Non-pigmented ciliary epithelial cell (primary cell): ENCODE measurements around the gene ST3GAL3.

Experiments used
- DNase-seq: peaks from one replicate; pipeline ENCODE4 v3.0.0-alpha.2; 2010; ENCODE audit warnings: low read depth

ST3GAL3 gene

DNA sequence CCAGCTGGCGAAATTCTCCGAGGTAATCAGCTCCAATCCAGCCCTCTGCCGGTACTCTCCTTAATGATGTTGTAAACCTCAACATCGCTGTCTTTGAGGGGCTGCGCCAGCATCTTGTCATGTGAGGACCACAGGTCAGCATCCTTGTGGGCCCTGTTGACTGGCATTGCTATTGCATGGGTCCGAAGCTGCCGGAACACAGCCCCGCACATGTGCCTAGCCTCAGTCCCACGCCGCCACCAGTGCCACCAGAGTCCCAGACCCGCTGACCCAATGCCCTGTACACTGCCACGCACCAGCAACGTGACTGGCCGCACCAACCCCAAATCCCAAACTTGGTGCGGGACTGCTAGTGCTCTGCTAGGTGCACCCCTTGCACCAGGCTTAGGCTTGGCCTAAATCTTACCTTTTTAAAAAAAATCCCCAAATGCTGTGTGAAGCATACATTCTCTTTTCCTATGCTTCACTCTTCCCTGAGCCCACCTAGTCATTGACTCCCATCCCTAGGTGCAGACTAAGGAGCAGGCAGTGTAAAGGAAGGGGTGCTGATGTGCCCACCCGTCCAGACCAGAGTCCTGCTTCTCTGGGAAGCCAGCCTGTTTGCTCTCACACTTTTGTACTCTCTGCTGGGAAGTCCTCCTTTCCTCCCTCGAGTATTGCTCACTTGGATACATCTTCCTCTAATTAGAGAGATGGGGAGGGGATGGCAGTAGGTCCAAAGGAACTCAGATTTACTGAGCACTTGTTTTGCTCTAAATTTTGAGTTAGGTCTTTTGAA is 144.4 kb downstream of the ST3GAL3 start:
- DNase-seq, result no peak

DNA sequence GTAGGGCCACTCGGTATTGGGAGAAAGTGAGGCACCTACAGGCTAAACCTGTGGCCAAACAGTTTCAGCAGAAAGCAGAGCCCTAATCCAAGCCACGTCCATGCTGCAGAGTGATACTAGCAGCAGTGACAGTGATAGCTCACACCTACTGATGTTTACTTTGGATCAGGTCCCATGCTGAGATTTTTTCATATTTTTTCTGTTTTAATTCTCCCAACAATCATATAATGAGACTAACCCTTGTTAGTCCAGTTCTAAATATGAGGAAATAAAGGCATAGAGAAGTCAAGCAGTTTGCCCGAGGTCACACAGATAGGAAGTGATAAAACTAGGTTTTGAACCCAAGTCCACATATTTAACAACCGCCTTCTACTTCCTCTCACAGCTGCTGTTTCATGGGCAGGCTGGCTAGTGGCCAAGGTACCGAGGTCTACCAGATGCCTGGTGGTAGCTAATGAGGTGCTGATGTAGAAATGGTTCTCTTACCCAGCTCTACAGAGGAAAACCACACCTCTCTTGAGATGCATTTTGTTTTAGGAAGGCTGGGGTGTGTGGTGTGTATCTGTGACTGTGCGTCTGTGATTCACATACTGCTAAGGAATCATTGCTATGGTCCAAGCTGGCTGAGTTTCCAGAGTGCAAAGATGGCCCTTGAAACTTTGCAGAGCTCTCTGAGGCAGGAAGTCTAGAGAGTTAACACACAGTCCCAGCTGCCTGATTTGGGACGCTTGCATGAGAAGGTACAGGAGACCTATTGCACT is 146.0 kb downstream of the ST3GAL3 start:
- no peak for DNase-seq

DNA sequence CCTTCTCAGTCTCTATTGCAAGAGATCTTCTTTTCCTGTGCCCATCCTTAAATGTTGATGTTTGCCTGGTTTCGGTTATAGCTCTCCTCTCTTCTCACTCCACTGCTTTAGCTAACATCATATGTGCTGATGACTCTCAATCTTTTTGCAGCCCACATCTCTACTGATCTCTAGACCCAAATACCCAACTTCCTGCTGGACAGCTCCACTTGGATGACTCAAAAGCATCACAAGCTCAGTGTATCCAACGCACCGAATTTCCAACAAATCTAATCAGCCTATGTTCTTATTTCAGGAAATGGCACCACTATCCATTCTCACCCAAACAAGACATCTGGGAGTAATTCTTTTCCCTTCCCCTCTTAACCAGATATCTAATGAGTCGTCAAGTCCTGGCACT is 147.1 kb downstream of the ST3GAL3 start:
- DNase-seq, result no peak

DNA sequence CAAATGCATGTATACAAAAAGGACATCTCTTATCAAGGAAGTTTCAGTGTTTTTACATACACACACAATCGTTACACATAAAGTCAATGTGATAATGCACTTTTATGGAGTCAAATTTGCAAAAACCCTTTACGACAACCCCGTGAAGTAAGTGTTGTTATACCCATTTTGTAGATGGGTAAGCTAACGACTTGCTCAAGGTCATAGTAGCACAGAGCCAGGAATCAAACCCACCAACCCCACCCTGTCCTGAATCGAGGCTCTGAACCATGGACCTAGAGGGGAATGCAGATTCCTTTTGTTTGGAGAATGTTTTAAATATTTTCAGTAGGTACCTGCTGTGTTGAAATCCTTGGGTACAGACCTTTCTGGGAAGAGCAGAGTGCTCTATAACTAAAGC is 148.9 kb downstream of the ST3GAL3 start:
- no peak for DNase-seq

DNA sequence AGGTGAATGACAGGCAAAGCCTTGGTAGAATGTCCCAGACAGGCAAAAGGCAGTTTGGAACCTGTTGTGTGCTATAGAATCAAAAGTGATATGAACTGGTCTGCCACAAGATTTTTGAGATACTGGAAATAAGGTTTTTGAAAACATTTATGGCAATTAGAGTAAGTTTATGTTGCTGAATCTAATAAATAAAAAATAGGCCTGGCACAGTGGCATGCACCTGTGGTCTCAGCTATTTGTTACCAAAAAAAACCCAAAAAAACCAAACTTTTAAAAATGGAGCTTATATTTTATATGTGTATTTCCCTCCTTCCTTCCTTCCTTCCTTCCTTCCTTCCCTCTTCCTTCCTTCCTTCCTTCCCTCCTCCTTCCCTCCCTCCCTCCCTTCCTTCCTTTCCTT is 149.8 kb downstream of the ST3GAL3 start:
- DNase-seq, result no peak

DNA sequence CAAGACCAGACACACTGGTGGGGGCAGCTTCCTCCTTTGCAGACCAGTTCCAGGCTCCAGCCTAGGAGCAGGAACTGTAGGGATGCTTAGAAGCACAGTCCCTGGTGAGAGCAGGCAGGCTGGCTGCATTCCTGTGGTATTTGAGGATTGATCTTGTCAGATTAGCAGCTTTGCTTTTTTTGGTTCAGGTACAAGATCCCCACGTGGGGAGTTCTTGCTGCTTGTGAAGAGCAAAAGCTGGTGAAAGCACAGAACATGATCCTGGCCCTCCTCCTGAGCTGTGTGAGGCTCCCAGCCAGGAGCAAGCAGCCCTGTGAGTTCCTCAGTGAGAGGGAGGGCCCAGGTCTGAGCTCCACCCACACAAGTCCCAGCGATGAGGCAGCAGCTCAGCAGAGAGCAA is 151.0 kb downstream of the ST3GAL3 start:
- peak; percentile 98 for DNase-seq

DNA sequence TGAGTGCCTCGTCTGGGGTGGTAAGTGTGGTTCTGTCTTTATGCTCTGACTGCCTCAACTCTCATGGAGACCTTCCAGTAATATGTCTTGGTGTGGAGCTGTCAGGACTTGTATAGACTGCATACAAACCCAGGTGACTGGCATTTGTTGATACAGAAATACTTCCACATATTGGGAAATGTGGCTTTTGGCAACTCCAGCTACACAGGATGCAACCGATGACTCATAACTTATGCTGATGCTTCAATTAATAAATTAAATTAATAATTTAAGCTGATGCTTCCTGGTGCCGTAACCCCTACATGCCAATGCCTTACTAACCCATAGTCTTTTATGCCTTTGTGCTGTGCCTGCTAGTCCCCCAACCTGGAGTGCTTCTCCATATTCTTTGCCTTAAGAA is 154.0 kb downstream of the ST3GAL3 start:
- DNase-seq, result no peak

DNA sequence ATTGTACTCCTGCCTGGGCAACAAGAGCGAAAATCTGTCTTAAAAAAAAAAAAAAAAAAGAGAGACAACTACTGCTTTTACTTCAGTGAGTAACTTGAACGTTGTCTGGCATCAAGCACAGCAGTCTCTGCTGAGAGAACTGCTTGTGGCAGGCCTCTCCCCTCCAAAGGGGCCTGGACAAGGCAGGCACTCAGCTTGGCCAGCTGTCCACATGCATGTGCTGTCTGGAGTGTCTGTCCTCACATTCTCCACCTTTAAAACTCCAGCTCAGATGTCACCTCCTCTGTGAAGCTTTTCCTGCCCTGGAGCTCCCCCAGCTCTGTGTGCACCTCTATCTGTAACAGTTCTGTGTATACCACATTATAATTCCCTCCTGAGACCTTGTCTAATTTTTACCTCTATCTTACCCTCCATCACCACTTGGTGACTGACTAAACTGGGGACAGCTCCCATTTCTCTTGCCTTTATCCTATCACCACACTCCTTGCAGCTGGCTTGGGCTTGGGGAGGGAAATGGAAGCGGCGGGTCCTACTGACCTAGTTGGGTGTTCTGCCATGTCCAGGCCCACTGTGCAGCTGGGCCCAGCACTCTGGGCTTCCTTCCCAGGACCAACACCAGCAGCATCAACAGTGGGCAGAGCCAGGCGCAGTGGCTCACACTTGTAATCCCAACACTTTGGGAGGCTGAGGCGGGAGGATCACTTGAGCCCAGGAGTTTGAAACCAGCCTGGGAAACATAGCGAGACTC is 154.8 kb downstream of the ST3GAL3 start:
- DNase-seq, result no peak

DNA sequence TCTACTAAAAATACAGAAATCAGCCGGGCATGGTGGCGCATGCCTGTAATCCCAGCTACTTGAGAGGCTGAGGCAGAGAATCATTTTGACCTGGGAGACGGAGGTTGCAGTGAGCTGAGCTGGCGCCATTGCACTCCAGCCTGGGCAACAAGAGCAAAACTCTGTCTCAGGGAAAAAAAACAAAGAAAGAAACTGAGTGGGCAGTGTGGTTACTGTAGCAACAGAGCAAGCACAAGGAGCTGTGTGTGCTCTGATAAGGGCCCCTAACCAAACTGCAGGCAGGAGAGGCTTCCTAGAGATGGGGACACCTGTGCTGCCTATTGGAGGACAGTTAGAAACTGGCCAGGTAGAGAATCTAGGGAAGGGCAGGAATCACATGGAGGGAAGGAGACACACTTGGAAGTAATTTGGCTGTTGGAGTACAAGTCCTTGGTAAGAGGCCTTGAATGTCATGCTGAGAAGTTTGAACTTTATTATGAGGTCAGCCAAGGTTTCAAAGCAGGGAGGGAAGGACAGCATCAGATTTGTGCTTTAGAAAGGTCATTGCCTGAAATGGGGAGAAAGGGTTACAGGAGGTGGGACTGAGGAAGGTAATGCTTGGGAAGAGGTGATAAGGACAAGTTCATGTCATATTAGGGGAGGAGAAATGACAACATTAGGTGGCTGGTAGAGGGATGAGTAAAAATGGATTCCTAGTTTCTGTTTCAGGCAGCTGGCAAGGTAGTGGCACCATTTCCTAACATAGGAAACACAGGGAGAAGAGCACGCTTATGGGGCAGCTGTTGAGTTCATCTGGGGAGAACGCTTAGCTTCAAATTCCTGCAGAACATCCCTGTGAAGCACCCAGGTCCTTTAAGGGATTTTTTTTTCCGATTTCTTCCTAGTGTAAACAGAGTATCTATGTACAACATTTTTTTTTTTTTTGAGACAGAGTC is 157.0 kb downstream of the ST3GAL3 start:
- no peak for DNase-seq

DNA sequence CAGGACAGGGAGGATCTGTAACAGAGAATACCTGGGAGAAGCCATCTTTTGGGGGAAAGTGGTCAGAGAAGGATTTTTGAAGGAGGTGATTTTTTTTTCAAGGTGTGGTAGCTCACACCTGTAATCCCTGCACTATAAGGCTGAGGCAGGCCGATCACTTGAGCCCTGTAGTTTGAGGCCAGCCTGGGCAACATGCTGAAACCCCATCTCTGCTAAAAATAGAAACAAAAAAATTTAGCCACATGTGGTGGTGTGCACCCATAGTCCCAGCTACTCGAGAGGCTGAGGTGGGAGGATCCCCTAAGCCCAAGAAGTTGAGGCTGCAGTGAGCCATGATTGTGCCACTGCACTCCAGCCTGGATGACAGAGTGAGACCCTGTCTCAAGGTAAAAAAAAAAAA is 158.9 kb downstream of the ST3GAL3 start:
- DNase-seq, result no peak

DNA sequence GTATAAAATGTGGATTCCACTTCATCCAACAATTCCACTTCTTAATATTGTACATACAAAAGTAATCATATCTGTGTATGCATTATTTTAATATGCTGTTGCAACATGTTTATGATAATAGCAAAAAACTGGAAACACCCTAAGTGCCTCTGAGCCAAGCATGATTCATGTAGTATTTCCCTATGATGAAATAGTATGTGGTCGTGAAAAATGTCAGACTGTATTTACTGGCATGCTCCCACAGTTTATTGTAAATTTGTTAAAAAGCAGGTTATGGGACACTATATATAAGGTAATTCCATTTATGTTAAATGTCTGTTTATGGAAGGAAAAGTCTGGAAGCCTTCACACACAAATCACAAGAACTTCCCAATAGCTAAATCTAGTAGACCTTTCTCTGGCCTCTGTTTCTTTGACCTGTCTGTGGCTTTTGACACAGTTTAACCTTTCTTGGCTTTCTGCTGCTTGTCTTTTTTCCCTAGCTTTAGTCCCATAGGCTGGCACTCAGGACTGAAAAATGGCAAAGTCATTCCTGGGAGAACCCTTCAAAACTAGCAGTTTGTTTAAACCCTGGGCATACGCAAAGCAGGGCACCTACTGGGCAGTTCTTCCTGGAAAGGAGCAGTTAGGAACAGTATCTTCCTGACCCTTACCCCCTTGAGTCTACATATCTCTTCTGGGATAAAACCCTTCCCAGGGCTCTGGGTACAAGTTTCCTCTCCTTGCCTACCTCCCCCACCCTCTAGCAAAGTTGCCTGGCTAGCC is 160.8 kb downstream of the ST3GAL3 start:
- DNase-seq, result no peak

DNA sequence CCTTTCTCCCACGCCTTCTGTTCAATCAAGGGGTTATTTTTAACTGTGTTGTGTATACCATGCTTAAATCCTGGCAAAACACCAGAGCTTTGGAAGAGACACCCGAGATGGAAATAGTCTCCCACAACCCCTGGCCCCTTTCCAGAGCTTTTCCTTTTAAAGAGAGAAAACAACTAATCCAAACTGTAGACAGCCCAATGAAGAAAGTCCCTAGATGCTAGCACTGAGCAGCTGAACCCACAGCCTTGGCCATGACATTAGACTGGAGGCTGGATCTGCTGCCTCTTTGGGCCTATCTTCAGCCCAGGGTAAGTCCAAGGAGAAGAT is 161.4 kb downstream of the ST3GAL3 start:
- DNase-seq, result no peak

DNA sequence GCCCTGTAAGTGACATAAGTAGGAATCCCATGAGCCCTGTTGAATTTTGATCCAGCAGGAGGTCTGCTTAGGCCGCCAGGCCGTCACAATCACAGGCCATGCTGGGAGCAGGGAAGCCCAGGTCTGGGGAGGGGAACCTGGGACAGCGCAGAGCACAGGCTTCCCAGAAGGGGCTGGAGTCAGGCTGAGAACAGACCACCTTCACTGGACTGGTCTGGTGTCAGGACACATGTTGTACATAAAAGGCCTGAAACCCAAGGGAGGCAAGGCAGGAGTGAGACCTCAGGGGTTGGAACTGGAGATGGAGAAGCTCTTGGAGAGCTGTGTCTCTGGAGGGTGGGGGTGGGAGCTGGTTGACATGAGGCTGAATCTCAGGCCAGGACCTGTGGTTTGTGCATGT is 163.0 kb downstream of the ST3GAL3 start:
- DNase-seq, result no peak

DNA sequence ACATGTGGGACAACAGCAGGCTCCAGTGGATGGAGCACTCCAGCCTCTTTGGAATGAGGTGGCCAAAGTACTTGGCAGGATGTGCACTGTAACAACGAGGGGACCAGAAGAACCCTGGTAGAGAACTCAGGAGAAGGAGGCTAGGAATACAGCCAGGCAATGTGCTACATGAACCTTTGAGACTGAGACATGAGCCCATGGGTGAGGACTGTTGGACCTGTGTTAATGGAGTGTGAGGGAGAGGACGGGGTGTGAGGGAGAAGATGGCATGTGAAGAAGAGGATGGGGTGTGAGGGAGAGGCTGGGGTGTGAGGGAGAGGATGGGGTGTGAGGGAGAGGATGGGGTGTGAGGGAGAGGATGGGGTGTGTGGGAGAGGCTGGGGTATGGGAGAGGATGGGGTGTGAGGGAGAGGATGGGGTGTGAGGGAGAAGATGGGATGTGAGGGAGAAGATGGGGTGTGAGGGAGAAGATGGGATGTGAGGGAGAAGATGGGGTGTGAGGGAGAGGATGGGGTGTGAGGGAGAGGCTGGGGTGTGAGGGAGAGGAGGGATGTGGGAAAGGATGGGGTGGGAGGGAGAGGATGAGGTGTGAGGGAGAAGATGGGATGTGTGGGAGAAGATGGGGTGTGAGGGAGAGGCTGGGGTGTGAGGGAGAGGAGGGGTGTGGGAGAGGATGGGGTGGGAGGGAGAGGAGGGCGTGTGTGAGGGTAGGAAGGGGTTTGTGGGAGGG is 164.0 kb downstream of the ST3GAL3 start:
- DNase-seq, result no peak

DNA sequence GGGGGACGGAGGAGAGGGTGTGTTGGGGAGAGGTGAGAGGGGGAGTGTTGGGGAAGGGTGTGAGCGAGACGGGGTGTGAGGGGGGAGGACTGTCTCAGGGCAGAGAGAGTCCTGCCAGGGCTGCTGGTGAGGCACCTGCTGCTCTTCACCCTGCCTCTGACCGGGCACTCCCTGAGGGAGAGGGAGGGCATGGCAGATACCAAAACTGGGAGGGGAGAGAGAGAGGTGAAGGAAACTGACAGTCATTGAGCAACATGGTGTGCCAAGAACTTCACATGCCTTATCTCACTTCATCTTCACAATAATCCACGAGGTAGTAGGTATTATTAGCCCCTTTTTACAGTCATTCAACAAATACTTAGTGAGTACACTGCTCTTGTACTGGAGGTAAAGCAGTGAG is 164.9 kb downstream of the ST3GAL3 start:
- no peak for DNase-seq

DNA sequence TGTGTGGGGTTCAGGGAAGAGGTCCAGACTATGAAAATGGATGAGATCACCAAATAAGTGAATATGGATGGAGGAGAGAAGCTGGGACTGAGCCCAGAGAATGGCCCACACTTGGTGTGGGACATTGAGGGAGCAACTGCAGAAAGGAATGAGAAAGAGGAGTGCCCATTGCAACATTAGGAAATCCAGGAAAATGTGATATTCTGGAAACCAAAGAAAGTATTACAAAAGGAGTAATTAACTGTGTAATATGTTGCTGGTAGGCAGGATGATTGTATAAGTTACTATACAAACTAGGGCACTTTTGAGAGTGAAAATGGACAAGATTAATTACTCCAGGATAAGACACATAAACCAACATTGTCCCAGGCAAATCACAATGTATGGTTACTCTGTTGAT is 166.5 kb downstream of the ST3GAL3 start:
- no peak for DNase-seq

DNA sequence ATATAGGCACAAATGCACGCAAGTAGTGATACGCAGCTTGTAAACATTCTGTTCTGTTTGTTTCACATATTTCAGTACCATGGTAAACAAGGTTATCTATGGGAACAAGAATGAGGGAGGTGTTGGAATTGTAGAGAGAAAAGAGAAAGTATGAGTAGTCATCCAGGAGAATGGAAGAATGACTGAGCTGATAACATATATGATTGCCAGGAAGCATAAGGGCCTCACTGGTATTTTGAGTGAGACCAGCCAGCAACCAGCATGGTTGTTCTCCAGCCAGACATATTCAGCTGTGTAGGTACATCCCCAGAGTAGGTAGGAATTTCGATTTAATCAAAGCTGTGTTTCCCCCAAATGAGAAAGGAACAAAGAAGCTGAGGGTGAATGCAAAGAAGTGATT is 167.4 kb downstream of the ST3GAL3 start:
- DNase-seq, result no peak

DNA sequence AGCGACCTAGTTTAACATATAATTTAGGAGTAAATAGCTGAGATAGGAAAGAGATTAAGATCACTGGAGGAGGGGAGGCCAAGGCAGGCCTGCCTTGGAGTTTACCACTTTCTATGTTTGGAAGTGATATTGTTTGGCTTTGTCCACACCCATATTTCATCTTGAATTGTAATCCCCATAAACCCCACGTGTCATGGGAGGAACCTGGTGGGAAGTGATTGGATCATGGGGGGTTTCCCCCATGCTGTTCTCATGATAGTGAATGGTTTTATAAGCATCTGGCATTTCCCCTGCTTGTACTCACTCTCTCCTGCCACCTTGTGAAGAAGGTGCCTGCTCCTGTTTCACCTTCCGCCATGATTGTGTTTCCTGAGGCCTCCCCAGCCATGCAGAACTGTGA is 168.0 kb downstream of the ST3GAL3 start:
- no peak for DNase-seq

DNA sequence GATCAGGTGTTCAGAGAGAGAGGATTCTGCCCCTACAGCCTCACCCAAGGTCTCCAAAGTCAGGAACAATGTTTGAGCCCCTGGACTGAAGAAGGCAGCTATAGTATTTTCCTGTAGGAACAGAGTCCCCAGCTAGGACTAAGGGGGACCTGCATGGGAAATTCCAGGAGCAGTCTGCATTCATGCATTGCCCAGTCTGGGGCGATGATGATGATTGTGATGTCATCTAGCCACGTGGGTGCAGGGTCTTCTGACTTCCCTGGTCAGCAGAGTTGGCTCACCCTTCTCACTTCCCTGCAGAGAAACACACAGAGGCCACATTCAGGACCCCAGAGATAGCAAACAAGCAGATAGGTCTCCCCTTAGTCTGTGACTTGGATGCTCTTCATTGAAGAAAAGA is 169.8 kb downstream of the ST3GAL3 start:
- DNase-seq, result no peak

DNA sequence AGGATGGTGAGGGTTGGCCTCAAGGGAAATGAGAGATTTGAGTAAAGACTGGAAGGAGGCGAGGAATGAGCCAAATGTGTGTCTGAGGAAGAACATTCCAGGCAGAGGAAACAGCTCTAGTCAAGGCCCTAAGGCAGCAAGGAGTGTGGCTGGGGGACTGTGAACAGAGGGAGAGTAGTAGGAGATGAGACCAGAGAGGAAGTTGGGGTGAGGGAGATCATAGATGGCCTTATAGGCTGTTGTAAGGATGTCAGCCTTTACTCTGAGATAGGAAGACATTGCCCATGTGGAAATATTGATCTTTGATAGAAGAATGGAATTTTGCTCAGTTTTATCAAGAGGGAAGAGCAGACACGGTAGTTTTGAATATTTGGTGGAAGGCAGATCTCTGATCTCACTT is 171.1 kb downstream of the ST3GAL3 start:
- DNase-seq, result no peak

DNA sequence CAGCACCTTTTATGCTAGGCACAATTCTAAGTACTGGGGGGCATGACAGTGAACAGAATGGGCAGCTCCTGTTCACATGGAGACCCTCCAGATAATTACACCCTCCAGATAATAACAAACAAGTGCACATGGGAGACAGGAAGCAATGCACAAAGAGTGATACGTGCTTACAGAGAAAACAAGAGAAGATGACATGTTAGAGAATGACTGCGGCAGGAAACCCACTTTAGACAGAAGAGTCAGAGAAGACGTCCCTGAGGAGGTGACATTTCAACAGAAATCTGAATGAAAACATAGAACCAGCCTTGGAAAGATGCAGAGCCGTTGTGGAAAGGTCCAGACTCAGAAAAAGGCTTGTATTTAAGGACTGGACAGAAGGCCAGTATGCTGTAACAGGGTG is 171.5 kb downstream of the ST3GAL3 start:
- DNase-seq, result no peak
